Adipocyte (in vitro differentiated cells): ENCODE measurements around the gene B9D2.
A peak's percentile ranks its signal among the peaks of the same experiment; 100 is the strongest.

Experiments used
- DNase-seq: peaks from one replicate; pipeline ENCODE4 v3.0.0-alpha.2; 2015; ENCODE audit warnings: low read depth
- H3K27me3 ChIP-seq: replicated peaks from 2 replicates; pipeline ENCODE4 v1.7.0; 2013; ENCODE audit warnings: mild to moderate bottlenecking, low read length, moderate library complexity; ENCODE audit not compliant: control insufficient read depth, insufficient read depth
- H3K36me3 ChIP-seq: 2 replicates; pipeline ENCODE4 v1.7.0; 2013; ENCODE audit warnings: low read length, mild to moderate bottlenecking, moderate library complexity; ENCODE audit not compliant: control insufficient read depth, insufficient read depth, severe bottlenecking
- H3K4me1 ChIP-seq: 2 replicates; pipeline ENCODE4 v1.7.0; 2013; ENCODE audit warnings: mild to moderate bottlenecking, low read length, moderate library complexity; ENCODE audit not compliant: control insufficient read depth, insufficient read depth
- H3K4me3 ChIP-seq: 2 replicates; pipeline ENCODE4 v1.7.0; 2013; ENCODE audit warnings: mild to moderate bottlenecking, low read length, moderate library complexity
- H3K9ac ChIP-seq: 2 replicates; pipeline ENCODE4 v1.7.0; 2013; ENCODE audit warnings: mild to moderate bottlenecking, low read length, moderate library complexity
- H3K9me3 ChIP-seq: 2 replicates; pipeline ENCODE4 v1.7.0; 2013; ENCODE audit warnings: mild to moderate bottlenecking, low read length, moderate library complexity; ENCODE audit not compliant: control insufficient read depth

B9D2 gene

DNA sequence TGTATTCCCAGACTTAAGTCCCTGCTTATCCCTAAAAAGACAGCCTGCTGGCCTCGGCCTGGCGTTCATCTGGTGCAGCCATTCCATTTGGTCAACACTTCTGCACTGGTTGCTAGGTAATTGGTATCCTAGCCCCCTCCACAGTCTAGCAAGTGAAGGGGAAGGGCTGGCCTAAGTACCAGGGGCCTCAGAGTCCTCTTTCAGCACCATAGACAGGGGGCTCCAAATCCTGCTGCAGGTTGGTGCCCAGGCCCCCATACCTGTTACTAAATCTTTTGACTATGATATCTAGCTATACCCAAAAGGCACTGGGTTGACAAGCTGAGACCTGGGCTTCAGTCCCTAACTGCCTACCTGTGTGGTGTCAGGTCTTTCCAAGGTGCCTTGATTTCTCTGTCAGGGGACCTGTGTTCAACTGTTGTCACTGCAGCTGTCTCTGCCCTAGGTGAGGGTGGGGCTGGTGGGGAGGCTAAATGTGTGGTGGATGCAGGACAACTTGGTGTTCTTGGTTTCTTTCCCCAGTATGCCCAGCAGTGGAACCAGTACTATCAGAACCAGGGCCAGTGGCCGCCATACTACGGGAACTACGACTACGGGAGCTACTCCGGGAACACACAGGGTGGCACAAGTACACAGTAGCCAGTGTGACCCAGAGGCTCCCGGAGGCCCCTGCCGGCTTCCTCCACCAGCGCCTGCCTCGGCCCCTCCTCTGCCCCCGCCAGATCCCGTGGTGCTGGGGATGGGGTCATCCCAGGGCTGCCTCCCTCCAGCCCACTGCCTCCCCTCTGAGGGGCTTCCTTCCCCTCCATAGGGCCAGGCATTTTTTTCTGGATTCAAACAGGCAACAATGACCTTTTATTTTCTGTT, 57.8 kb downstream of the B9D2 start:
- Histone ChIP-seq H3K9ac (peak overlapping the region; percentile 9), H3K4me1 (peaks cover 19% of the 10 kb centered on the region), H3K36me3 (peaks cover 63% of the 10 kb centered on the region), H3K27me3 (no peaks in the 10 kb centered on the region), H3K9me3 (no peaks in the 10 kb centered on the region), H3K4me3 (no peak overlapping the region)
- DNase-seq = no peak

DNA sequence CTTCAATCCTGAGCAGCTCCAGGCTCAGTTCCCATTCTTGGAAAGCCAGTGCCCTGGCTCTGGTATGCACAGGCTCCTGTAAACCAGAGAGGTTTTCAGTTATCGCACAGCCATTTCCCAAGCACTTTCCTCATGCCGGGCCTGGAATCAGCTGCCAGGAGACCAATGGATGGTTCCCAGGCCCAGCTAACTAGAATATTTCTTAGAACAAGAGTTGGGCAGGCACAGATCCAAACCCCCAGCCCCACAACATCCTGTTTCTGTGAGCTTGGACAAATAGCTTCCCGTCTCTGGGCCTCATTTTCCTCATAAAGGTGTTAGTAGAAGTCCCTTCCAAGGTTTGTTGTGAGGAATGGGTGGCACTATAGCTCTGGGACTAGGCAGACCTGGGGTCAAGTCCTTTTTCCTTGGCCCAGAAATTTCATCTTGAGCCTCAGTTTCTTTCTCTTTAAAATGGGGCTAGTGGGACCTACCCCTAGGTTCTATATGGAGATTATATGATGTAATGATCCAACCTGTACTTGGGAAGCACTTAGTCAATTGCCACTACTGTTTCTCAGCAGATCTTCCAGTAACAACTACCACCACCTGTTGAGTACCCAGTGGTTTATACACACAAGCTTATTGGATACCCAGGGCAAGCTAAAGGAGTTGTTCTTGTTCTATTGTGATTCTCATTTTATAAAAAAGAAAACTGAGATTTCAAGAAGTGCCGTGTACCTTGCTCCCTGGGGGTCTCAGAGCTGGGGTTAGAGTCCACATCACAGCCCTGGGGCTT, 59.1 kb downstream of the B9D2 start:
- Histone ChIP-seq H3K9me3 (no peaks in the 10 kb centered on the region), H3K4me1 (peaks cover 17% of the 10 kb centered on the region), H3K9ac (peak overlapping the region; percentile 16), H3K36me3 (peaks cover 76% of the 10 kb centered on the region), H3K4me3 (no peak overlapping the region), H3K27me3 (no peaks in the 10 kb centered on the region)
- no peak for DNase-seq
